Endothelial cell of umbilical vein (primary cell): ENCODE results near the gene TPRG1L. TPM values are rescaled to one million over a fixed set of nuclear protein-coding genes. Genes with fewer than 3 reads are reported as not detected.
A peak's percentile ranks its signal among the peaks of the same experiment; 100 is the strongest.

Experiments used
- BruUV-seq: library from RNA; stranded (reverse); fragments of 400-500 nt; replicated peaks from 2 replicates; lab custom pipeline; 2021; lab: Mats Ljungman, UMichigan
- CTCF ChIA-PET: fragments of 300-600, 350-600 bp; sonication (Branson Sonifier 250); formaldehyde crosslinking; loops from one replicate; lab custom pipeline; 2021; ENCODE audit warnings: antibody characterized with exemption, inconsistent platforms; lab: Charles Lee
- POLR2A ChIA-PET: fragments of 300-600, 350-600 bp; sonication (Branson Sonifier 250); formaldehyde crosslinking; loops from one replicate; lab custom pipeline; 2021; ENCODE audit warnings: antibody characterized with exemption, inconsistent platforms; lab: Charles Lee
- DNase-seq: peaks from one replicate; pipeline ENCODE4 v3.0.0-alpha.2; 2011; ENCODE audit warnings: low read depth, low spot score
- FAIRE-seq: peaks from 2 replicates; lab custom pipeline; 2011; peaks lifted over from hg19 to GRCh38; lab: Jason Lieb, UNC
- H2AFZ ChIP-seq: 2 replicates; pipeline ENCODE4 v1.6.0; 2012; ENCODE audit warnings: low read depth, low read length, control low read depth, inconsistent platforms
- H3K27ac ChIP-seq: 2 replicates; pipeline ENCODE4 v1.5.1; 2011; ENCODE audit warnings: low read depth, mild to moderate bottlenecking, control low read depth, low read length, moderate library complexity; ENCODE audit not compliant: insufficient read depth
- H3K27me3 ChIP-seq, 2 experiments: 2 replicates each; pipeline versions ENCODE4 v1.6.0 to v1.6.1; 2011; ENCODE audit warnings: low read length in 2 of 2, mixed read lengths in 1 of 2; ENCODE audit not compliant: control insufficient read depth in 2 of 2, insufficient read depth in 2 of 2
- H3K36me3 ChIP-seq, 2 experiments: 2 replicates in 1 of 2; 3 replicates in 1 of 2; pipeline ENCODE4 v1.5.1; 2011; ENCODE audit warnings: low read length in 2 of 2, mild to moderate bottlenecking in 1 of 2, moderate library complexity in 1 of 2; ENCODE audit not compliant: control insufficient read depth in 2 of 2, insufficient read depth in 2 of 2; ENCODE audit errors: extremely low read depth in 1 of 2
- H3K4me1 ChIP-seq: 3 replicates; pipeline ENCODE4 v1.5.1; 2011; ENCODE audit warnings: mild to moderate bottlenecking, low read length; ENCODE audit not compliant: control insufficient read depth, insufficient read depth; ENCODE audit errors: extremely low read depth
- H3K4me2 ChIP-seq: 2 replicates; pipeline ENCODE4 v1.6.1; 2011; ENCODE audit warnings: low read length, control low read depth, mixed read lengths; ENCODE audit not compliant: insufficient read depth
- H3K4me3 ChIP-seq, 3 experiments: fragments of 200-600 bp in 1 of 3; sonication (generic), shearing (Covaris generic) in 1 of 3; replicated peaks in 1 of 3; 2 replicates each; pipeline ENCODE4 v1.5.1; 2011 to 2016; ENCODE audit warnings: control low read depth in 3 of 3, low read length in 3 of 3, mild to moderate bottlenecking in 2 of 3, inconsistent platforms in 1 of 3, low read depth in 1 of 3, moderate library complexity in 1 of 3; ENCODE audit not compliant: insufficient read depth in 1 of 3
- H3K79me2 ChIP-seq: 2 replicates; pipeline ENCODE4 v1.6.0; 2012; ENCODE audit warnings: low read length, inconsistent platforms; ENCODE audit not compliant: control insufficient read depth, insufficient read depth
- H3K9ac ChIP-seq: replicated peaks from 2 replicates; pipeline ENCODE3; 2011; ENCODE audit warnings: low read length, control low read depth; ENCODE audit not compliant: insufficient read depth; ENCODE audit errors: extremely low read depth
- H3K9me1 ChIP-seq: replicated peaks from 3 replicates; pipeline ENCODE4 v1.6.0; 2011; ENCODE audit warnings: mild to moderate bottlenecking, low read length; ENCODE audit not compliant: control insufficient read depth, insufficient read depth; ENCODE audit errors: extremely low read depth
- H3K9me3 ChIP-seq: replicated peaks from 2 replicates; pipeline ENCODE4 v1.5.1; 2012; ENCODE audit warnings: low read length, inconsistent platforms; ENCODE audit not compliant: control insufficient read depth, insufficient read depth
- H4K20me1 ChIP-seq: replicated peaks from 2 replicates; pipeline ENCODE3; 2011; ENCODE audit warnings: mild to moderate bottlenecking, low read length; ENCODE audit not compliant: control insufficient read depth, insufficient read depth; ENCODE audit errors: extremely low read depth
- CTCF ChIP-seq, 2 donors: IDR thresholded peaks; 1 replicate in 1 of 2; 2 replicates in 1 of 2; pipeline ENCODE4 v1.5.1; 2011; ENCODE audit warnings: low read length in 2 of 2, mild to moderate bottlenecking in 2 of 2, moderate library complexity in 2 of 2, control low read depth in 1 of 2, inconsistent platforms in 1 of 2, low read depth in 1 of 2; ENCODE audit not compliant: insufficient read depth in 1 of 2; ENCODE audit errors: extremely low read depth in 1 of 2
- EZH2 ChIP-seq: IDR thresholded peaks from 2 replicates; pipeline ENCODE4 v1.6.1; 2012; ENCODE audit warnings: borderline replicate concordance, low read depth, mild to moderate bottlenecking, moderate library complexity, low read length, inconsistent platforms; ENCODE audit not compliant: severe bottlenecking
- FOS ChIP-seq: IDR thresholded peaks from 2 replicates; pipeline ENCODE4 v1.6.1; 2011; ENCODE audit warnings: mild to moderate bottlenecking, low read length, moderate library complexity, borderline replicate concordance; ENCODE audit not compliant: insufficient read depth
- GATA2 ChIP-seq: IDR thresholded peaks from 2 replicates; pipeline ENCODE4 v1.7.0; 2011; ENCODE audit warnings: low read depth, mild to moderate bottlenecking, moderate library complexity, mixed read lengths, low read length; ENCODE audit not compliant: insufficient read length, insufficient read depth
- JUN ChIP-seq: IDR thresholded peaks from 2 replicates; pipeline ENCODE4 v1.6.1; 2011; ENCODE audit warnings: borderline replicate concordance, low read depth; ENCODE audit not compliant: insufficient read length, insufficient read depth
- MYC ChIP-seq: IDR thresholded peaks from one replicate; pipeline ENCODE4 v1.6.1; 2011; ENCODE audit warnings: mild to moderate bottlenecking, low read depth, low read length
- POLR2A ChIP-seq: IDR thresholded peaks from 2 replicates; pipeline ENCODE4 v1.6.1; 2012; ENCODE audit warnings: low read depth, mild to moderate bottlenecking, control low read depth, low read length
- POLR2AphosphoS5 ChIP-seq: IDR thresholded peaks from 2 replicates; pipeline ENCODE4 v1.6.1; 2012; ENCODE audit warnings: low read depth, mild to moderate bottlenecking, control low read depth, low read length, moderate library complexity; ENCODE audit not compliant: insufficient read depth
- dilution Hi-C: fragments of 300-500 bp; cut with MboI; formaldehyde crosslinking; loops from one replicate; pipeline ENCODE4 v1.15.0; 2019; ENCODE audit warnings: low sequenced_read_pairs; ENCODE audit not compliant: extremely low pct_ligation_motif_present
- intact Hi-C: fragments of 100-400 bp; cut with micrococcal nuclease; formaldehyde crosslinking; loops from one replicate; pipeline ENCODE4 v1.10.0; 2022
- polyA plus RNA-seq, 4 experiments: library from polyadenylated mRNA; depleted of rRNA in 3 of 4; stranded (reverse) in 3 of 4; unstranded in 1 of 4; fragments of >200 nt; gene quantifications; 2 replicates each; pipeline versions ENCODE4 v1.2.1 to v1.2.3, GENCODE V29; 2011 to 2012; ENCODE audit warnings: missing spikeins in 1 of 4
- total RNA-seq: library from RNA; stranded (reverse); gene quantifications from 2 replicates; pipeline ENCODE4 v1.2.3, GENCODE V29; 2021
- TF ChIP-seq, protein P1 (sequence below): IDR thresholded peaks from 2 replicates; pipeline ENCODE4 v1.6.1; 2011; ENCODE audit not compliant: insufficient read depth, insufficient read length

TPRG1L gene
- total and polyA plus RNA-seq, 2 donors (not counting 3 experiments of a cell fraction or from before 2014, with no cell fraction given), result 52.3 to 53.8 TPM

DNA sequence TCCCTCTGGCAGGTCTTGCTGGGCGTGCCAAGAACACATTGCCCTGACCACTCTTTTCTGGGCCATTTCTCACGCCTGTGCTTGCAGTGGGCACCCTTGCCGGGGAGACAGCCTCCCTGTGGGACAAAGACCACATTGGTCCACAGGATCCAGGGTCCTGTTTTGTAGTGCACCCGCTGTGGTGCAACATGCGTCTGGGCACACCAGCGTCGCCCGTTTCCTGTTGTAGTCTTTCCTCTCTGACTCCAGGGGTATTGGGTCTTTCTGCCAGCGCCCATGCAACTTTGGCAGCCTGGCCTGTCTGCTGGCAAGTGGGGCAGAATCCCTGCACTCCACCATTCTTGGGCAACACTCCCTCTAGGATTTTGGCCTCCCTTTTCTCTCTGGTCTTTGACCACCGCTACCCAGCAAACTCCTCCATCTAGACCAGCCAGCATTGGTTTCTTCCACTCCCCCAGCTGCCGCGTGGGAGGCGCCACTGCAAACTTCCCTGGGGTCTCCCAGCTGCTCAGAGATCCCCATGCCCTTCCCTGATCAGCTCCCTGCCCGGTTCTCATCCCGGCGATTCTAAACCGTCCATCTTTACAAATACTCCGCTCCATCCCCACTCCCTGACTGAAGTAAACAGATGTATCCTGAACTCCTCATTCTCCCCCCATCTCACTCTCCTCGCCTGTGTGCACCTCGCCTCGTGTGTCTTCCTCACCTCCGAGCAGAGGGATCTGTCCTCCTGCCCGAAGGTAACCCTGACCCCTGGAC is 1.2 kb upstream of the TPRG1L start:
- TF ChIP-seq POLR2AphosphoS5 (no peak), GATA2 (no peak), EZH2 (no peak), CTCF (IDR thresholded peaks at IDR 0.05; ENCODE audit: extremely low read depth in 1 of 2, insufficient read depth in 1 of 2, low read depth in 1 of 2, low read length in 2 of 2) (no peak), POLR2A (no peak), FOS (no peak), MYC (no peak), JUN (no peak)
- TF ChIP-seq, protein P1, sequence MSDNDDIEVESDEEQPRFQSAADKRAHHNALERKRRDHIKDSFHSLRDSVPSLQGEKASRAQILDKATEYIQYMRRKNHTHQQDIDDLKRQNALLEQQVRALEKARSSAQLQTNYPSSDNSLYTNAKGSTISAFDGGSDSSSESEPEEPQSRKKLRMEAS, result no peak
- FAIRE-seq, result no peak

More for the DNA sequence above, 1.2 kb upstream of the TPRG1L start:
- intact Hi-C loops, result loop anchor here (1.0 to 10.0 kb wide), 3 partner anchors 27 to 1219 kb away; partner anchors contain the start of genes C1orf174 and WRAP73
- Histone ChIP-seq H3K27me3 (no peaks in the 10 kb centered on the region), H3K9ac (peak overlapping the region; percentile 56), H3K9me1 (no peaks in the 10 kb centered on the region), H3K4me1 (peaks cover 18% of the 10 kb centered on the region), H4K20me1 (no peaks in the 10 kb centered on the region), H3K36me3 (peaks cover 0 to 13% of the 10 kb centered on the region in 2 experiments), H3K27ac (no peak overlapping the region), H2AFZ (peak overlapping the region; percentile 91), H3K79me2 (no peaks in the 10 kb centered on the region), H3K9me3 (no peaks in the 10 kb centered on the region), H3K4me2 (peak overlapping the region; percentile 54), H3K4me3 (peak overlapping the region in 2 of 3 experiments; percentile 54 to 55)
- no TSS peak for BruUV-seq
- DNase-seq, result no peak
- dilution Hi-C loops, result no loop called here
- POLR2A ChIA-PET, result no interaction called here
- CTCF ChIA-PET, result interaction anchor here (1.3 to 7.0 kb wide), 4 partner anchors 35 to 170 kb away, joined by 5 to 196 read pairs (median 144); partner anchors contain the start of gene ARHGEF16
